ENCODE measurements around the gene SLC26A5. TPM values are rescaled to one million over a fixed set of nuclear protein-coding genes. Genes with fewer than 3 reads are reported as not detected.

Gene SLC26A5
- total and polyA plus RNA-seq, 9 donors = 0.06 to 0.34 (median 0.11) TPM; not detected in 5

DNA sequence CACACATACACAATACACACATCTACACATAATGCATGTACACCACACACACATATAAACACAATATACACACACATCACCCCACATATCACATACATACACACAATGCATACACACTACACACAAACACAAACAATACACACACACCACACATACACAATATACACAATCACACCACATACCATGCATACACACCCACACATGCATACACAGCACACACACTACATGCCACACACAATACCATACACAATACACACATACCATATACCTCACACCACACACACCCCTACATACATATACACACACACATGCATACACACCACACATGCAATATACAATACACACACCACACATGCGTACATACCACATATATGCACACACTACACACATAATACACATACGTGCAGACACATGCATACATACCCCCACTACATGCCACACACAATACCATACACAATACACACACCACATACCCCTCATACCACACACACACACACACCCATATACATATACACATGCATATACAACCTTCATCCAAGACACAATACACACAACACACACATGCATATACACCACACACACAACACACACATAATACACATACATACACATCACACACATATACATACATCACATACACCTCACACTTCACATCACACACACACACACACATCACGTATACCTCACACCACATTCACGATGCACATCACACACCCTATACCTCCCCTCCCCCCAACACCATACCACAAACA lies 64.6 kb downstream of the SLC26A5 start:
- H3K27ac ChIP-seq = no peak overlapping the region
- intact Hi-C loops (cut with DNase I) = no loop called here
- DNase-seq = no peak
- H3K4me3 ChIP-seq = no peak overlapping the region
- 83 to 92% (median 85%) methylated on average over 4 of the region's 4 CpGs for WGBS, 3 donors
- no peaks in the 10 kb centered on the region for H3K36me3 ChIP-seq
- TF ChIP-seq CTCF (IDR thresholded peaks at IDR 0.05) = no peak
- no peak for TF ChIP-seq POLR2A (IDR thresholded peaks at IDR 0.05)
- no peak for TF ChIP-seq EP300 (IDR thresholded peaks at IDR 0.05)
- H3K9me3 ChIP-seq = no peaks in the 10 kb centered on the region
- H3K4me1 ChIP-seq (ENCODE audit: insufficient read depth) = no peaks in the 10 kb centered on the region
- H3K27me3 ChIP-seq = no peaks in the 10 kb centered on the region

DNA sequence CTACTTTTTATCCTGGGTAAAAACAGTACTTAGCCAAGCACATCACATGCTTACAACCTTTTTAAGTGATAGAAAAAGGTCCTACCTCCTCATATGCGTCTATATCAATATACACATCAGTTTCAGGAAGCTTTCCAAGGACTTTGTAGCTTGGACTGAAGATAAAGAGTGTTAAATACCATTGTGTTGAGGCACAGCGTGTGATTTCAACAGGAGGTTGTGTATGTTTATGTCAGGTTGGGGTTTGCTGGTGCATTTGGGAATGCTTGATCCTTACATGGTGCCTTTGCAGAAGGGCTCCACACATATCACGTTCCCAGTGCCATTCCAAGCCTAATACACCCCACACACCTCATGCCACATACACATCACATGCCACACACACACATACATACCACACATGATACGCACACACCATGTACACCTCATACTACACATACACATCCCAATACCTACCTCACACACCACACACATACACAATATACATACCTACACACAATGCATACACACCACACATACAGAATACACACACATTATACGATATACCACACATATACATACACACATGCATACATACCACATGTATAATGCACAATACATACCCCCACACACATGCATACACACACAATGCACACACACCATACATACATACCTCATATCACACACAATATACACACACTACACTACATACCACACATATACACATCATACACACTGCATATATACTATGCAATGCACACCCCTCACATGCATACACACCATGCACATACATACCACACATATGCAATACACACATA lies 65.4 kb downstream of the SLC26A5 start:
- WGBS, 3 donors = 61 to 73% (median 63%) methylated on average over 5 of the region's 5 CpGs
- intact Hi-C loops (cut with DNase I) = no loop called here
- Histone ChIP-seq H3K36me3 (no peaks in the 10 kb centered on the region), H3K9me3 (no peaks in the 10 kb centered on the region), H3K27ac (no peak overlapping the region), H3K4me1 (ENCODE audit: insufficient read depth) (no peaks in the 10 kb centered on the region), H3K4me3 (no peak overlapping the region), H3K27me3 (no peaks in the 10 kb centered on the region)
- DNase-seq = no peak
- TF ChIP-seq CTCF (IDR thresholded peaks at IDR 0.05) = no peak
- TF ChIP-seq EP300 (IDR thresholded peaks at IDR 0.05) = no peak
- no peak for TF ChIP-seq POLR2A (IDR thresholded peaks at IDR 0.05)

DNA sequence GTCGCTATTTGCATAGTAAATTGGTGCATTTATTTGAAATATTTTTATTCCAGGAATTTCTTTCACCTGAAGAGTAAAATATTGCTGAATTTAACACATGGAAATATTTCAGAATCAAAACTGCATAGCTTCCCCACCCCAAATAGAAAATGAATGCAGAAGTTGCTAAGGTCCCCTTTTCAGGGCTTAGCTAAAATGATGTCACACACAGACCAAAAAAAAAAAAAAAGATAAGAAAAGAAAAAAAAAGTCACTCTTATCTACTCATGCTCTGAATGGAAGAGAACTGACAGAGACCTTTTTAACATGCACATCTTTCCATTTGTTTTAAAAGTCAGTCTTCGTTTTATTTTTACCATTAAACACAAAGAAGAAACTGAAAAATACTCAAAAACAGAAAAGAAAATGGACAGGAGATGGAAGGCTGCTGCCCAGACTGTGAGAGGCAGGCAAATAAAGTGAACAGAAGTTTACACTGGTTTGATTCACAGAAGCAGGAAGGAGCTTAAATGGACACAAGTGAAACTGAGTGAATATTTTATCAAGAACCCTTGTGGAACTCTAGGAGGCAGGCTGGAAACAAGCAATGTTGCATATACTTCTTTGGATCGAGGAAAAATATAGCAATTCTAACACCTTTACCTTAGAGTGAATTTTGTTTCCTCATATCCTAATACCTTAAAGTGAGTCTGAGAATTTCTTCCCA lies 66.6 kb downstream of the SLC26A5 start:
- no peak for TF ChIP-seq POLR2A (IDR thresholded peaks at IDR 0.05)
- Histone ChIP-seq H3K27me3 (no peaks in the 10 kb centered on the region), H3K4me1 (ENCODE audit: insufficient read depth) (no peaks in the 10 kb centered on the region), H3K27ac (no peak overlapping the region), H3K36me3 (no peaks in the 10 kb centered on the region), H3K4me3 (no peak overlapping the region), H3K9me3 (no peaks in the 10 kb centered on the region)
- intact Hi-C loops (cut with DNase I) = no loop called here
- no peak for DNase-seq
- 60 to 71% (median 69%) methylated on average over 3 of the region's 3 CpGs for WGBS, 3 donors

- no peak for DNase-seq
- Histone ChIP-seq H3K4me3 (no peak overlapping the region), H3K36me3 (no peaks in the 10 kb centered on the region), H3K27me3 (no peaks in the 10 kb centered on the region), H3K27ac (no peak overlapping the region), H3K4me1 (ENCODE audit: insufficient read depth) (no peaks in the 10 kb centered on the region), H3K9me3 (no peaks in the 10 kb centered on the region)
- 41 to 53% (median 45%) methylated on average over 6 of the region's 6 CpGs for WGBS, 3 donors
- no peak for TF ChIP-seq CTCF (IDR thresholded peaks at IDR 0.05)
- TF ChIP-seq EP300 (IDR thresholded peaks at IDR 0.05) = no peak
- TF ChIP-seq POLR2A (IDR thresholded peaks at IDR 0.05) = no peak
- intact Hi-C loops (cut with DNase I) = no loop called here
Measured at GRCh38 chr7:103373866-103374643, 72.0 kb downstream of the SLC26A5 start.

All from ovary (tissue), 9 donors.